T-helper 9 cell (primary cell): ENCODE data around the gene C8G.

Source experiments
- DNase-seq: peaks from one replicate; pipeline ENCODE4 v3.0.0-alpha.2; 2020

Gene C8G

GRCh38 chr9:136970361-136970760, 25.3 kb downstream of the C8G start:
- no peak for DNase-seq

- DNase-seq, result no peak
Observed at GRCh38 chr9:136971746-136972145, 26.7 kb downstream of the C8G start.

- DNase-seq, result no peak
Observed at GRCh38 chr9:136972335-136972734, 27.3 kb downstream of the C8G start.

- no peak for DNase-seq
Observed at GRCh38 chr9:136972743-136973142, 27.7 kb downstream of the C8G start.

GRCh38 chr9:136973618-136974617, 28.9 kb downstream of the C8G start:
- no peak for DNase-seq

- no peak for DNase-seq
Observed at GRCh38 chr9:136974817-136975535, 29.9 kb downstream of the C8G start.

GRCh38 chr9:136975644-136976043, 30.6 kb downstream of the C8G start:
- DNase-seq, result peak; percentile 26

GRCh38 chr9:136977223-136977622, 32.2 kb downstream of the C8G start, which contains the start of gene PTGDS:
Gene PTGDS (plus strand): TSS chr9:136977504. CDS start chr9:136977579, 75 bp downstream.
- DNase-seq, result no peak

GRCh38 chr9:136977649-136978072, 32.6 kb downstream of the C8G start:
- DNase-seq, result no peak

GRCh38 chr9:136978073-136978864, 33.2 kb downstream of the C8G start:
- DNase-seq, result peak; percentile 80

- no peak for DNase-seq
Observed at GRCh38 chr9:136978865-136979544, 34.0 kb downstream of the C8G start.

GRCh38 chr9:136979769-136980587, 34.9 kb downstream of the C8G start:
- no peak for DNase-seq

- no peak for DNase-seq
Observed at GRCh38 chr9:136980669-136981478, 35.8 kb downstream of the C8G start.

- no peak for DNase-seq
Observed at GRCh38 chr9:136981588-136982231, 36.7 kb downstream of the C8G start.

- no peak for DNase-seq
Observed at GRCh38 chr9:136982232-136983051, 37.4 kb downstream of the C8G start, which contains the start of gene LCNL1. Gene LCNL1 (plus strand): TSS chr9:136982993. CDS start chr9:136983587, 594 bp downstream.

GRCh38 chr9:136983167-136983566, 38.1 kb downstream of the C8G start:
- no peak for DNase-seq

GRCh38 chr9:136983656-136984314, 38.7 kb downstream of the C8G start:
- DNase-seq, result no peak

GRCh38 chr9:136984464-136985026, 39.5 kb downstream of the C8G start:
- DNase-seq, result no peak
